Fibroblast of lung (primary cell): Measurements from ENCODE around the gene EZR.

ENCODE experiments used
- EZH2 ChIP-seq: IDR thresholded peaks from 2 replicates; pipeline ENCODE4 v1.5.1; 2012; ENCODE audit warnings: low read length, control low read depth, mild to moderate bottlenecking; ENCODE audit errors: missing control alignments
- TF ChIP-seq, protein P1 (sequence below), 2 donors: IDR thresholded peaks in 1 of 2; conservative IDR thresholded peaks in 1 of 2; 1 replicate in 1 of 2; 2 replicates in 1 of 2; pipeline ENCODE4 v1.5.1; 2011 to 2012; ENCODE audit warnings: low read length in 2 of 2, control low read depth in 1 of 2, inconsistent platforms in 1 of 2, low read depth in 1 of 2, mild to moderate bottlenecking in 1 of 2

DNA sequence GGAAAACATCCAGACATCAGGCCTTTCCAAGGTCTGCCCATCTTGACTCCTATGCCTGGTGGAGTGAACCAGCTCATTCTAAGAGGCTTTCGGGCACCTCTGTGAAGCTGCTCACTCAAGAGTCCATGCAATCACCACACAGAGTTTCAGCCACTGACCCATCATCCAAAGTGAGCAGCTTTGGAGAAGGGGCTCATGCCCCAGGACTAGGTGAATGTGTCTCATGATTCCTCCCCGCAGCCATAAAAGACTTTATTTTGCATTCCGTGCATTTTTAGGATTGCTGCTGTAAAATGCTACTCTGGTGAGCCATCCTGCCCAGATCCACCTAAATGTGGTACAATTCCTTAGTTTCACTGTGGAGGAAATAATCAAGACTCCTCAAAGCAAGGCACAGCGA lies 44.5 kb upstream of the EZR start:
- TF ChIP-seq, protein P1, sequence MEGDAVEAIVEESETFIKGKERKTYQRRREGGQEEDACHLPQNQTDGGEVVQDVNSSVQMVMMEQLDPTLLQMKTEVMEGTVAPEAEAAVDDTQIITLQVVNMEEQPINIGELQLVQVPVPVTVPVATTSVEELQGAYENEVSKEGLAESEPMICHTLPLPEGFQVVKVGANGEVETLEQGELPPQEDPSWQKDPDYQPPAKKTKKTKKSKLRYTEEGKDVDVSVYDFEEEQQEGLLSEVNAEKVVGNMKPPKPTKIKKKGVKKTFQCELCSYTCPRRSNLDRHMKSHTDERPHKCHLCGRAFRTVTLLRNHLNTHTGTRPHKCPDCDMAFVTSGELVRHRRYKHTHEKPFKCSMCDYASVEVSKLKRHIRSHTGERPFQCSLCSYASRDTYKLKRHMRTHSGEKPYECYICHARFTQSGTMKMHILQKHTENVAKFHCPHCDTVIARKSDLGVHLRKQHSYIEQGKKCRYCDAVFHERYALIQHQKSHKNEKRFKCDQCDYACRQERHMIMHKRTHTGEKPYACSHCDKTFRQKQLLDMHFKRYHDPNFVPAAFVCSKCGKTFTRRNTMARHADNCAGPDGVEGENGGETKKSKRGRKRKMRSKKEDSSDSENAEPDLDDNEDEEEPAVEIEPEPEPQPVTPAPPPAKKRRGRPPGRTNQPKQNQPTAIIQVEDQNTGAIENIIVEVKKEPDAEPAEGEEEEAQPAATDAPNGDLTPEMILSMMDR (conservative IDR thresholded peaks at IDR 0.05 in 1 of 2, IDR thresholded peaks at IDR 0.05 in 1 of 2; ENCODE audit: low read depth in 1 of 2, low read length in 2 of 2) = no peak
- no peak for TF ChIP-seq EZH2
